ENCODE results near the gene SORCS2.

- TF ChIP-seq CTCF (conservative IDR thresholded peaks at IDR 0.05; ENCODE audit: low read depth, low read length) (no peak), EZH2 (IDR thresholded peaks at IDR 0.05; ENCODE audit: low read length, unreplicated experiment) (no peak)
Measured at GRCh38 chr4:7693711-7694110, 501.4 kb downstream of the SORCS2 start.

Measured in PC-3 (cell line).